Breast epithelium (tissue), 3 donors: Measurements from ENCODE around the gene GLIS2.

Source experiments
- CTCF ChIP-seq, 3 donors: fragments of 450-650 bp; IDR thresholded peaks; one replicate each; pipeline ENCODE4 v1.5.1; 2016 to 2017; ENCODE audit warnings: antibody characterized with exemption in 3 of 3, mild to moderate bottlenecking in 3 of 3, moderate library complexity in 3 of 3
- POLR2A ChIP-seq: fragments of 450-650 bp; IDR thresholded peaks from one replicate; pipeline ENCODE4 v1.6.1; 2016; ENCODE audit warnings: antibody characterized with exemption, mild to moderate bottlenecking, moderate library complexity

GRCh38 chr16:4376126-4376892 is 60.4 kb downstream of the GLIS2 start:
- TF ChIP-seq CTCF (IDR thresholded peaks at IDR 0.05) (no peak), POLR2A (no peak)
